Forelimb muscle (tissue), 1 donor: ENCODE measurements around the gene MDH1. TPM values are rescaled to one million over a fixed set of nuclear protein-coding genes. Genes with fewer than 3 reads are reported as not detected.

Source experiments
- DNase-seq: peaks from one replicate; pipeline ENCODE4 v3.0.0-alpha.2; 2013; ENCODE audit warnings: low read depth
- polyA plus RNA-seq: library from polyadenylated mRNA; unstranded; fragments of 120-200 nt; gene quantifications from one replicate; pipeline ENCODE4 v1.2.1, GENCODE V29; 2013; ENCODE audit not compliant: insufficient read length

The MDH1 gene
- polyA plus RNA-seq, 1 donor, result 342 TPM

- no peak for DNase-seq
Observed at GRCh38 chr2:63632382-63632781, 43.6 kb downstream of the MDH1 start.

- no peak for DNase-seq
Observed at GRCh38 chr2:63639344-63639743, 50.6 kb downstream of the MDH1 start.

GRCh38 chr2:63642946-63643345 is 54.2 kb downstream of the MDH1 start:
- DNase-seq, result no peak

- no peak for DNase-seq
Observed at GRCh38 chr2:63643486-63643885, 54.7 kb downstream of the MDH1 start.

- no peak for DNase-seq
Observed at GRCh38 chr2:63648632-63649031, 59.9 kb downstream of the MDH1 start.

- no peak for DNase-seq
Observed at GRCh38 chr2:63649829-63650228, 61.1 kb downstream of the MDH1 start.

- DNase-seq, result no peak
Observed at GRCh38 chr2:63650756-63651155, 62.0 kb downstream of the MDH1 start.

- no peak for DNase-seq
Observed at GRCh38 chr2:63651356-63651755, 62.6 kb downstream of the MDH1 start.

GRCh38 chr2:63651861-63652651 is 63.3 kb downstream of the MDH1 start:
- DNase-seq, result no peak

- DNase-seq, result no peak
Observed at GRCh38 chr2:63652652-63652985, 63.9 kb downstream of the MDH1 start.

- no peak for DNase-seq
Observed at GRCh38 chr2:63654959-63655358, 66.2 kb downstream of the MDH1 start.

Other genes with a start within 250 kb of the MDH1 start
- 7.5 TPM for gene WDPCP, start 486 bp upstream of the MDH1 start, polyA plus RNA-seq